Ovary (tissue), 9 donors: ENCODE results near the gene C4orf50. TPM values are rescaled to one million over a fixed set of nuclear protein-coding genes. Genes with fewer than 3 reads are reported as not detected.

Experiments used
- DNase-seq, 5 donors: peaks; one replicate each; pipeline ENCODE4 v3.0.0-alpha.2; 2019 to 2020
- H3K27ac ChIP-seq, 2 donors: fragments of 200-600 bp; one replicate each; pipeline versions ENCODE4 v1.5.1 to v1.8.0; 2019 to 2022
- H3K27me3 ChIP-seq: fragments of 200-600 bp; one replicate; pipeline ENCODE4 v1.8.0; 2022
- H3K36me3 ChIP-seq: fragments of 200-600 bp; sonication (generic); one replicate; pipeline ENCODE4 v1.5.1; 2019
- H3K4me1 ChIP-seq: one replicate; pipeline ENCODE4 v1.8.1; 2013; ENCODE audit warnings: mild to moderate bottlenecking, moderate library complexity; ENCODE audit not compliant: insufficient read depth
- H3K4me3 ChIP-seq: fragments of 200-600 bp; sonication (generic); one replicate; pipeline ENCODE4 v1.5.1; 2017
- H3K9me3 ChIP-seq, 2 donors: fragments of 200-600 bp in 1 of 2; sonication (generic) in 1 of 2; one replicate each; pipeline versions ENCODE4 v1.5.1 to v1.8.1; 2013 to 2019; ENCODE audit warnings: mild to moderate bottlenecking in 1 of 2, moderate library complexity in 1 of 2
- CTCF ChIP-seq, 3 donors: fragments of 450-650 bp in 2 of 3; fragments of 200-600 bp in 1 of 3; IDR thresholded peaks; one replicate each; pipeline versions ENCODE4 v1.5.1 to v1.8.0; 2016 to 2022; ENCODE audit warnings: antibody characterized with exemption in 3 of 3, mild to moderate bottlenecking in 1 of 3
- EP300 ChIP-seq: sonication (generic); formaldehyde crosslinking; IDR thresholded peaks from one replicate; pipeline ENCODE4 v1.6.1; 2017; ENCODE audit warnings: antibody characterized with exemption
- POLR2A ChIP-seq: fragments of 450-650 bp; IDR thresholded peaks from one replicate; pipeline ENCODE4 v1.6.1; 2017; ENCODE audit warnings: antibody characterized with exemption, mild to moderate bottlenecking, moderate library complexity
- WGBS, 3 donors: extraction: QIAGEN DNeasy Blood & Tissue Kit in 1 of 3; methylation state at CpG; one replicate each; pipeline versions ENCODE4 v1.1.5 to v1.1.7; 2013 to 2017; 5-methylcytosine and 5-hydroxymethylcytosine counted together
- intact Hi-C, 4 donors: fragments of 100-400 bp; cut with DNase I; formaldehyde crosslinking; loops; one replicate each; pipeline versions ENCODE4 v1.11.0 to v1.15.1; 2022 to 2023
- polyA plus RNA-seq, 2 donors: library from polyadenylated mRNA; stranded (reverse); fragments of 200-250 nt in 1 of 2; fragments of 350-450 nt in 1 of 2; fragmentation: Illumina TruSeq in 1 of 2; extraction: RNeasy Lipid Tissue Mini Kit (QIAGEN cat#74804) in 1 of 2; gene quantifications; one replicate each; pipeline ENCODE4 v1.2.3, GENCODE V29; 2013 to 2014
- total RNA-seq, 7 donors: library from RNA; depleted of rRNA in 2 of 7; stranded (reverse); fragments of >200 nt in 2 of 7; fragmentation: NEBNext Ultra II Directional in 3 of 7; extraction: Animal tissue kit (Norgen Biotek cat#: 25700) in 3 of 7; gene quantifications; one replicate each; pipeline versions ENCODE4 v1.1.0 to v1.2.4, GENCODE V29; 2016 to 2023
- donor health status: DM: no; HTN: no; CAD: no; lungs with moderate emphysema.
- donor health status: DM: no; HTN: no; CAD: no.
- donor health status: Bipolar disorder and iron deficiency.
- donor health status: DM: yes; HTN: yes; CAD: no.
- donor health status: DM: no; HTN: no; CAD: no.
- donor health status: DM: yes; HTN: yes; CAD: no.

Gene C4orf50
- total and polyA plus RNA-seq, 9 donors, result 0.04 to 0.35 (median 0.12) TPM

- peaks cover 4% of the 10 kb centered on the region for H3K4me1 ChIP-seq
Measured at GRCh38 chr4:6012200-6012599, 6.0 kb downstream of the C4orf50 start.

GRCh38 chr4:6011686-6012085 lies 6.5 kb downstream of the C4orf50 start:
- no peaks in the 10 kb centered on the region for H3K36me3 ChIP-seq
- H3K4me1 ChIP-seq, result peaks cover 4% of the 10 kb centered on the region
- no peak overlapping the region for H3K4me3 ChIP-seq
- DNase-seq, result peak in 2 of 5 donors; percentile 32 to 40
- intact Hi-C loops, result no loop called here
- H3K9me3 ChIP-seq, result no peaks in the 10 kb centered on the region
- no peak overlapping the region for H3K27ac ChIP-seq
- H3K27me3 ChIP-seq, result no peaks in the 10 kb centered on the region
- TF ChIP-seq CTCF (IDR thresholded peaks at IDR 0.05), result no peak
- TF ChIP-seq EP300, result no peak
- TF ChIP-seq POLR2A, result no peak
- 0 to 7% (median 1%) methylated on average over 8 of the region's 8 CpGs for WGBS, 3 donors

More at GRCh38 chr4:6012200-6012599, 6.0 kb downstream of the C4orf50 start:
- no peak overlapping the region for H3K4me3 ChIP-seq
- no peak for DNase-seq
- no peaks in the 10 kb centered on the region for H3K9me3 ChIP-seq
- TF ChIP-seq CTCF (IDR thresholded peaks at IDR 0.05) (no peak), EP300 (no peak), POLR2A (no peak)
- no peak overlapping the region for H3K27ac ChIP-seq
- H3K27me3 ChIP-seq, result no peaks in the 10 kb centered on the region
- intact Hi-C loops, result no loop called here
- no peaks in the 10 kb centered on the region for H3K36me3 ChIP-seq
- WGBS, 3 donors, result 62 to 70% (median 66%) methylated on average over 5 of the region's 5 CpGs

GRCh38 chr4:6011271-6011671 lies 7.0 kb downstream of the C4orf50 start:
- H3K27me3 ChIP-seq, result no peaks in the 10 kb centered on the region
- WGBS, 3 donors, result 30 to 44% (median 39%) methylated on average over 11 to 12 of the region's 12 CpGs
- no peak overlapping the region for H3K27ac ChIP-seq
- intact Hi-C loops, result no loop called here
- no peak for TF ChIP-seq CTCF (IDR thresholded peaks at IDR 0.05)
- no peak for TF ChIP-seq POLR2A
- TF ChIP-seq EP300, result no peak
- DNase-seq, result no peak
- H3K9me3 ChIP-seq, result no peaks in the 10 kb centered on the region
- H3K36me3 ChIP-seq, result no peaks in the 10 kb centered on the region
- no peak overlapping the region for H3K4me3 ChIP-seq
- H3K4me1 ChIP-seq, result peaks cover 4% of the 10 kb centered on the region

GRCh38 chr4:6010789-6011188 lies 7.4 kb downstream of the C4orf50 start:
- no peak for DNase-seq
- Histone ChIP-seq H3K4me3 (no peak overlapping the region), H3K27ac (no peak overlapping the region), H3K4me1 (peaks cover 4% of the 10 kb centered on the region), H3K9me3 (no peaks in the 10 kb centered on the region), H3K27me3 (no peaks in the 10 kb centered on the region), H3K36me3 (no peaks in the 10 kb centered on the region)
- intact Hi-C loops, result no loop called here
- 63 to 82% (median 82%) methylated on average over 3 of the region's 3 CpGs for WGBS, 3 donors
- TF ChIP-seq POLR2A, result no peak
- no peak for TF ChIP-seq EP300
- TF ChIP-seq CTCF (IDR thresholded peaks at IDR 0.05), result no peak
